Retina (tissue), 1 donor: Measurements from ENCODE around the gene SAMD1.
A peak's percentile ranks its signal among the peaks of the same experiment; 100 is the strongest.

Source experiments
- DNase-seq: peaks from one replicate; pipeline ENCODE4 v3.0.0-alpha.2; 2016

Gene SAMD1

DNA sequence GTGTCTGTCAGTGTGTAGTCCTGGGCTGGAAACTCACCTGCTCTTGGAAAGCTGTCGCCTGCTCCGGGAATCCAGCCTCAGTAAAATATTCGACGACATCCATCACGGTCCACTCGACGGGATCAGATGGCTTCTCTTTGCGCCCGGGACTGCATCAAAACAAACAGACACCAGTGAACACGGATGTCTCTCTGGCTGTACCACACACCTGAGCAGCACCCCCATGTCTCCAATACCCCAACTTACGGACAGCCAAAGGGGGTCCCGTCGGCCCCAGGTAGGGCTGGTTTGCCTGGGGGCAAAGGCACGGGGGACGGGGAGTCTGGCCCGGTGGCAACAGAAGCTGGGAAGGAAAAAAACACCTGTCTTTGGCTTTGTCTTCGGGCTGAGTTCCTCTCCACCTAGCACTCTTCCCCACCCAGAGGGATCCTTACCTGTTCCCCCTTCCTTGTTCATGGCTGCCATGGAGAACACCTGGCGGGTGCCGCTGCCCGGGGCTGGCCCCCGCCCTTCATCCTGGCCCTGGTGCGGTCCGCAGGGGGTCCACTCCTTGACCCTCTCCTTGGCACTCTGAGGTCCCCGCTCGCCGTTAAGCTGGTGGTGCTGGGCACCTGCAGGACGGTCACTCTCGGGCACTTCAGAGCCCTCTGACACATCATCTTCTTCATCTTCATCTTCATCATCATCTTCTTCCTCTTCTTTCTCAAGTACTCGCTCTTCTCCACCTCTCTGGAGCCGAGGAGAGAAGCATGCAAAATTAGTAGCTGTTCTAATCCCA is 1.7 kb downstream of the SAMD1 start:
- no peak for DNase-seq

- no peak for DNase-seq
These were observed 4.5 kb downstream of the SAMD1 start for GRCh38 chr19:14086098-14086497.

DNA sequence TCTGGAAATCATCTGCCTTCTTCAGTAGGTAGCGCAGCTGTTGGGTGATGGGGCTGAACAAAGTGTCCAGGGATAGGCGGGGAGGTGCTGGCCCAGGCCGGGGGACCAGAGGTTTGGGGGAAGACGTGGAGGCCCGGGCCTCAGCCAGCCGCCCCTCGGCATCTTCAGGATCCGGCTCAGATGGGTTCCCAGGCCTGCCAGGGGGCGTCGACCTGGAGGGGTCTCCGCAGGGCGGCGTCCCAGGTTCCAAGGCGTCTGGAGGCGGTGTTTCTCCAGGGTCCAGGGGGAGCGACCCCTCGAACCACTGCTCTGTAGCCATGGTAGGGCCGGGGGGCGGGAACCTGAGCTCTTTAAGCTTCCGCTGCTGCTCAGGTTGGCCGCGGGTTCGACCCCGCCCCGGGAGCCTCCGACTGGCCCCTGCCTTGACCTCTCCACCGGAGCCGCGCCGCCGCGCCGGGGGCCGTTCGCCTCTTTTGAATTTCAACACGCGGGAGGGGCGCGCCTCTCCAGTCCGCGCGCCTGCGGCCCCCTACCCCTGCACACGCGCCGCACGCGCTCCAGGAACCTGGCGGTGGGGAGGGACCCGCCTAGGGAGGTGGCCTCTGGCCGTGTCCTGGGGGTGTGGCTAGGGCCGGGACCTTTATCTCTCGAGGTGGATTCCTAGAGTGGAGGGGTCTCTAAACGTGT is 5.1 kb downstream of the SAMD1 start, which contains the start of gene C19orf67:
TSS of gene C19orf67 (minus strand) at position 475 of the 687 bp plus-strand sequence. CDS start at position 319, 156 bp downstream.
- DNase-seq: no peak

DNA sequence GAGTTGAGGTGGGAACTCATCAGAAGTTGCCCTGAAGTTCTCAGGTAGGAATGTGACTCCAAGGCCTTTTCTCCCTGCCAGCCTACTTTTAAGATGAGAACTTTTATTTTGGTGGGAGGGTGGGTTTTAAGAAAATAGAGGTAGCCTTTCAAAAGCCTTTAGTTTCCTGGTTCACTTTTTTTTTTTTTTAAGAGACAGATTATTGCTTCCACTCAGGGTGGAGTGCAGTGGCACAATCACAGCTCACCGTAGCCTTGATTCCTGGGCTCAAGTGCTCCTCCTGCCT is 7.9 kb downstream of the SAMD1 start:
- no peak for DNase-seq

DNA sequence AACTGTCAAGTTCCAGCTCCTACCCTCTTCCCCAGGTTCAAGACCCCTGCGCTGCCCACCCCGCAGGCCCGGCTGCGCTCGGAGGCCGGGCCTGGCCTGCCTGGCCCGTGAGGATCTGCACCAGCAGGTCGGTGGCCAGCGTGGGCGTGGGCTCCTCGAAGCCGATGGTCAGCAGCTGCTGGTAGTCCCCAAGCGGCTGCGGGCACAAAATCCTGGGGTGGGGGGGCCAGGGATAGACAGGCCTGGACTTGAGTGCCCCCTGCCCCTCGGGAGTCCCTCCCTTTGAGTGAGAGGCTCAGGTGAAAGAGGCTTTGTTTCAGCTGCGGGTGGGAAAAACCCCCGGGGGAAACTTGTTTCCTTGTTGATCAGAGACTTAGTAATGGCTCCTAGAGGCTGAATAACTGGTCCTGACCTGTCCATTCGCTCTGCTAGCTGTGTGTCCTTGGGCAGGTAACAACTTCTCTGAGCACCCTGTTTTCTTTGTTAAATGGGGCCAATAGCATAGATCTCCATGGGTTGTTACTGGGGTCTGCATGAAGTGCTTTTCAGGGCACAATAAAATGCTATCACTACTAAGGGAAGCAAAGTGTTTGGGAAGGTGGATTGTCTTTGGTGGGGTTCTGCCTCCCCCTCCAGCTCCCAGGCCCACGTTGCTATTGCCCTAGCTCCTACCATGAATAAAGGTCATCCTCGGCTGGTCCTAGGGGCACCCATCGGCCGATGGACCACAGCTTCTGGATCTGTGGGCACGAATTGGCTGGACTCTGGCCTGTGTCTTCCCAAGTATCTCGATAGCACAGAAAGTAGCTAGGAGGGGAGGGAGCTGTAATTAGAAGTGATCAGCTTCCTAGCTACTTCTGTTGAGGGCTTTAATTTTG is 8.5 kb downstream of the SAMD1 start:
- no peak for DNase-seq

DNA sequence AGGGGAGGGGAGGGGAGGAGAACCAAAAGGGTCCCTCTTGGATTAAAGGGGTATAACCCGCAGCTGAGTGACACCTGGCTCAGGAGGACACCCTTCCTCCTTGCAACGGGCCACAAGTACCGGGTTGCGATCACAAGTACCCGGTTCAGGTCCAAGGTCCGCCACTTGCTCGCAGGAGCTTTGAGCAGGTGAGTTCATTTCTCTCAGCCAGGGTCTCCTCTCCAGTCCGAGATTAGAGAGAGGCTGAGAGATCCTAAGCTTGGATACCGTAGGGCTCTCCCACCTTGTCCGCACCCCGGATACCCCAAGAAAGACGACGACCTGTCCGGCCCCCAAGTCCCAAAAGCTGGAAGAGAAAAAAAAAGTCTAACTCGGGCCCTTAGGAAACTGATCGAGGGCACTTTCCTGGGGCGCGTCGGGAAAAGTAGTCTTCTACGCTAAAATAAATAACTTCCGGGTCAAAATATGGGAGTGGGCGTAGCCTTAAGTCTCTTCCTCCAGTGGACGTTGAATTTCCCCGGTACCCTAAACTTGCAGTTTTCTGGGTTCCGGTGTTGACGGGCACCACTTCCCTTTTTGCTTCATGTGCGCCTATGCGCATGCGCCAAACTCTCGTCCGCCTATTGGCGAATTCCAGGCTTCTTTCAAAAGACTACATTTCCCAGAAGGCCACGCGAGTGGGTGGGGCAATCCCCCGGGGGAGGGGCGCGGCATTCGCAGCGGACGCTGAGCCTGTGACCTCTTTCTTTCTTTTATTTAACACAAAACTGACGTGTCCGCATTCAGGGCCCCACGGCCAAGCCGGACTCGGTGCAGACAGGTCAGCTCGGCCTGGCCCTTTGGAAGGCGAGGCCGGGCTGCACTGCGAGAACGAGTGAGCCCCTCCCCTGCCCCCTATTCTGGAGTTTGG is 9.4 kb downstream of the SAMD1 start:
- peak; percentile 98 for DNase-seq

GRCh38 chr19:14078411-14078810 is 12.1 kb downstream of the SAMD1 start:
- DNase-seq: no peak

- DNase-seq: peak; percentile 66
These were observed 16.4 kb downstream of the SAMD1 start for GRCh38 chr19:14073925-14074838.

DNA sequence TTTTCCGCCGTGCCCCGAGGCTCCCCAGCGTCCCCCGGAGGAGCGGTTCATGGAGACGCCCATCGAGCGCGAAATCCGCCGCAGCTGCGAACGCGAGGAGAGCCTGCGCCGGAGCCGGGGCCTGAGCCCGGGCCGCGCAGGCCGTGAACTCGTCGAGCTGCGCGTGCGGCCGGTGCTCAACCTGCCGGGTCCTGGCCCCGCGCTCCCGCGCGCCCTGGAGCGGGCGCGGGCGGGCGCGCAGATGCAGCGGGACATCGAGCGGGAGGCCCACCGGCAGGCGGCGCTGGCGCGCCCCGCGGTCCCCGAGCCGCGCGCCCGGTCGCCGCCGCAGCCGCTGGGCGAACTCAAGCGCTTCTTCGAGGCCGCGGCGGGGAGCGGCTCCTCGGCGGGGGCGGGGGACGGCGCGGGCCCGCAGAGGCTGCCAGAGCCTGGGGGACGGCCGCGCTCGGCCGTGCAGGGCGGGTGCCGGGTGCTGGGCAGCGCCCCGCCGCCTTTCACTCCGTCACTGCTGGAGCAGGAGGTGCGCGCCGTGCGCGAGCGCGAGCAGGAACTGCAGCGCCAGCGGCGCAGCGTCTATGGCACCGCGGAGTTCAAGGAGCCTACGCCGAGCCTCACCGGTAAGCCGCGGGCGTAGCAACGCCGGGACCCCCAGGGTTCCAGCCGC is 17.2 kb downstream of the SAMD1 start:
- DNase-seq: peak; percentile 81

DNA sequence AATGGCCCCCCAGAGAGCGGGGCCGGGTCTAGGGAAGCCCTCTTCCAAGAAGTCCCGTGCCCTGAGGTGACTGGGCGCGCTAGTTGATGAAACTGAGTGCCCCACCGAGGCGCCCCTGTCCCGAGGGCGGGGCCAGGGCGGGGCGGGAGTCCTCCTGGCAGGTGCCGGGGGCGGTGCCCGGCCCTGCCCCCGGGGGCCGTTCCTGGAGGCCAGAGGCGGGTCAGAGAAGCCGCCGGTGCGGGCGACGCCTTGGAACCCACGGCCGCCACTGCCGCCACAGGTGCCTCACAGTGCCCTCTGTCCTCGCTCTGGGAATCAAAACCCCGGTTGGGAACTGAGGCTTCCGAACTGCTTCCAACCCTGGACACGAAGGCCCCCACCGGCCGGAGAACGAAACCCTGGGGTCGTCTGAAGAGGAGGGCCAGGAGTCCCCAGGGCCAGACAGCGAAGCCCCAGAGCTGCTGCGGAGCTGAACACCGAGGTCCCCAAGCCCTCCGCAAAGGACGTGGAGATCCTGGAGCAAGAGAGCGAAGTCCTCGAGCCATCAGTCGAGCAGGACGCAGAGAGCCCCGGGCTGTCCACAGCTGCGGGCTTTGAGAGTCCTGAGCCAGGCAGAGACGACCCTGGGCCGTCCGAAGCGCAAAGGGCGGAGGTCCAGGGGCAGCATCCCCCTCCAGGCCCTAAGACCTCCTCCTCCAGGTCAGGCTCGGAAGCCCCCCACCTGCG is 17.9 kb downstream of the SAMD1 start, which contains the start of gene MISP3:
TSS of gene MISP3 (plus strand) at position 252 of the 726 bp plus-strand sequence. CDS start 524 bp downstream, outside the sequence.
- DNase-seq: peak; percentile 77

GRCh38 chr19:14070268-14071050 is 20.1 kb downstream of the SAMD1 start:
- no peak for DNase-seq

GRCh38 chr19:14066134-14066533 is 24.4 kb downstream of the SAMD1 start:
- no peak for DNase-seq

GRCh38 chr19:14063105-14063504 is 27.4 kb downstream of the SAMD1 start:
- DNase-seq: no peak

DNA sequence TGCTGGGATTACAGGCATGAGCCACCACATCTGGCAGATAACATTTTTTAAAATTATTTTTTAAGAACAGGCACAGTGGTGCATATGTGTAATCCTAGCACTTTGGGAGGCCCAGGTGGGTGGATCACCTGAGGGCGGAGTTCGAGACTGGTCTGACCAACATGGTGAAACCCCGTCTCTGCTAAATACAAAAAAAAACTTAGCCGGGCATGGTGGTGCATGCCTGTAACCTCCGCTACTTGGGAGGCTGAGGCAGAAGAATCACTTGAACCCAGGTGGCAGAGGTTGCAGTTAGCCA is 28.0 kb downstream of the SAMD1 start:
- no peak for DNase-seq

GRCh38 chr19:14061751-14062557 is 28.6 kb downstream of the SAMD1 start, which contains the start of gene PALM3:
TSS of gene PALM3 (minus strand) at chr19:14062076. CDS start at chr19:14061980, 96 bp downstream.
- no peak for DNase-seq

DNA sequence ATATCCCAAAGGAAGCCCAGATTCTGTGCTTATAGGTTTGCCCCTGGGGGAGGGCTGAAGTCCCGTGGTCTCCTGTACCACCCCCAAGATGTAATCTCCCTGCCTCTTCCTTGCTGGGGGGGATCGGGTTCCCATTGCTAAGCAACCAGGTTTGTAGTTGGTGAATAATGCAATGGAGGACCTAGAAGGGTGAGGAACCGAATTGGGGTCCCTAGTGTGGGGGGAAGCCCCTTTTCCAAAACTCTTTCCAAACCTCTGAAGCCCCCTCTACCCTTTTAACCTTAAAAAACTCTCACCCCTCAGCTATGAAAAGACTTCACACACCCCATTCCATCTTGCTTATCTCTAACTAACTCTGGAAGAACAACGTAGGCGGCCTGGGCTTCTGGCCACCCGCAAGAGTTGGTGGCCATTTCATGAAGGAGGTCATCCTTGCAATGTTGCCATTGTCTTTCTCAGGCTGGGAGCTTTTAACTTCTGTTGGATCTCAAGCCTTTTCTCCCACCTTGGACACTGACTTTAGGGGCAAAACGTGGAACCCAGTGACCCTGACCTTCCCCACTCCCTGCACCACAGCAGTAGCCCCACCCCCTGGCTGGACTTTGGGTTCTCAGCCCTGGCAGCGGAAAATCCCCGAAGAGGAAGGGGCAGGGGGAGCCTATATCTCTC is 29.3 kb downstream of the SAMD1 start:
- no peak for DNase-seq

- no peak for DNase-seq
These were observed 30.8 kb downstream of the SAMD1 start for GRCh38 chr19:14059652-14060155.
